Mesendoderm (in vitro differentiated cells): ENCODE measurements around the gene CCM2. TPM values are rescaled to one million over a fixed set of nuclear protein-coding genes. Genes with fewer than 3 reads are reported as not detected.

Experiments used
- DNase-seq: peaks from one replicate; pipeline ENCODE4 v3.0.0; 2013
- H2AK5ac ChIP-seq: 2 replicates; pipeline ENCODE4 v1.6.1; 2013; ENCODE audit warnings: low read length, inconsistent platforms
- H2BK120ac ChIP-seq: 2 replicates; pipeline ENCODE4 v1.6.1; 2013; ENCODE audit warnings: low read depth, mild to moderate bottlenecking, low read length, moderate library complexity, mixed read lengths
- H2BK15ac ChIP-seq: replicated peaks from 2 replicates; pipeline ENCODE4 v1.6.1; 2013; ENCODE audit warnings: low read depth, mild to moderate bottlenecking, moderate library complexity
- H2BK5ac ChIP-seq: 2 replicates; pipeline ENCODE4 v1.6.1; 2013; ENCODE audit warnings: low read length, inconsistent platforms
- H3K18ac ChIP-seq: 2 replicates; pipeline ENCODE4 v1.6.1; 2013; ENCODE audit warnings: mild to moderate bottlenecking, low read length, mixed read lengths
- H3K23ac ChIP-seq: one replicate; pipeline ENCODE4 v1.6.1; 2013; ENCODE audit warnings: low read length
- H3K27ac ChIP-seq: 2 replicates; pipeline ENCODE4 v1.5.1; 2013; ENCODE audit warnings: low read depth, mild to moderate bottlenecking, inconsistent platforms, low read length, moderate library complexity
- H3K27me3 ChIP-seq: 2 replicates; pipeline ENCODE4 v1.6.1; 2013; ENCODE audit warnings: low read length, control low read depth, mild to moderate bottlenecking, inconsistent platforms; ENCODE audit not compliant: insufficient read depth, poor library complexity
- H3K36me3 ChIP-seq: 2 replicates; pipeline ENCODE4 v1.6.1; 2013; ENCODE audit warnings: low read length, inconsistent platforms; ENCODE audit not compliant: control insufficient read depth, insufficient read depth
- H3K4ac ChIP-seq: one replicate; pipeline ENCODE4 v1.6.1; 2013; ENCODE audit warnings: low read depth, mild to moderate bottlenecking, low read length, moderate library complexity
- H3K4me1 ChIP-seq: 2 replicates; pipeline ENCODE4 v1.6.1; 2013; ENCODE audit warnings: low read depth, low read length, inconsistent platforms; ENCODE audit not compliant: control insufficient read depth
- H3K4me2 ChIP-seq: 2 replicates; pipeline ENCODE4 v1.6.1; 2013; ENCODE audit warnings: low read length
- H3K4me3 ChIP-seq: 2 replicates; pipeline ENCODE4 v1.5.1; 2013; ENCODE audit warnings: mild to moderate bottlenecking, low read length
- H3K56ac ChIP-seq: one replicate; pipeline ENCODE4 v1.6.1; 2013; ENCODE audit warnings: low read length
- H3K79me1 ChIP-seq: 2 replicates; pipeline ENCODE4 v1.6.1; 2013; ENCODE audit warnings: low read length, inconsistent platforms
- H3K79me2 ChIP-seq: 2 replicates; pipeline ENCODE4 v1.6.1; 2013; ENCODE audit warnings: mild to moderate bottlenecking, low read length; ENCODE audit not compliant: control insufficient read depth, insufficient read depth
- H3K9ac ChIP-seq: 2 replicates; pipeline ENCODE4 v1.6.1; 2013; ENCODE audit warnings: low read length, inconsistent platforms
- H4K5ac ChIP-seq: one replicate; pipeline ENCODE4 v1.6.1; 2013; ENCODE audit warnings: low read length
- H4K8ac ChIP-seq: one replicate; pipeline ENCODE4 v1.6.1; 2013; ENCODE audit warnings: low read depth, mild to moderate bottlenecking, control low read depth, low read length, moderate library complexity
- WGBS: extraction: QIAGEN DNeasy Blood & Tissue Kit; methylation state at CpG from one replicate; pipeline ENCODE4 v1.1.7; 2013; ENCODE audit warnings: low lambda C conversion rate, missing lambda C conversion rate; ENCODE audit not compliant: insufficient coverage; ENCODE audit errors: extremely low coverage; 5-methylcytosine and 5-hydroxymethylcytosine counted together
- small RNA-seq: library from polyadenylated mRNA; stranded (forward); fragments of <200 nt; extraction: miRNeasy Mini kit (QIAGEN cat#:217004); gene quantifications from one replicate; pipeline ENCODE3, GENCODE V24; 2013; ENCODE audit not compliant: insufficient read depth

The CCM2 gene

GRCh38 chr7:45122975-45123860, 123.2 kb downstream of the CCM2 start:
- Histone ChIP-seq H3K79me1 (no peaks in the 10 kb centered on the region), H3K36me3 (no peaks in the 10 kb centered on the region), H2BK120ac (no peak overlapping the region)

GRCh38 chr7:45123913-45124710, 124.1 kb downstream of the CCM2 start:
- Histone ChIP-seq H3K9ac (no peak overlapping the region), H3K18ac (no peak overlapping the region), H2BK15ac (no peak overlapping the region), H3K4ac (no peak overlapping the region), H3K56ac (peak overlapping the region; percentile 10), H3K4me3 (no peak overlapping the region), H3K36me3 (no peaks in the 10 kb centered on the region), H4K8ac (no peak overlapping the region), H3K4me2 (no peak overlapping the region), H4K5ac (no peak overlapping the region), H3K4me1 (no peaks in the 10 kb centered on the region), H2AK5ac (no peak overlapping the region), H2BK120ac (no peak overlapping the region), H3K79me1 (no peaks in the 10 kb centered on the region), H3K23ac (no peak overlapping the region), H3K27me3 (no peaks in the 10 kb centered on the region), H2BK5ac (no peak overlapping the region), H3K27ac (no peak overlapping the region), H3K79me2 (no peaks in the 10 kb centered on the region)
- WGBS: no CpG with 5 or more reads among the region's 12 CpGs
- DNase-seq: peak; percentile 27

More at GRCh38 chr7:45122975-45123860, 123.2 kb downstream of the CCM2 start:
- no peak overlapping the region for H3K18ac ChIP-seq
- H3K56ac ChIP-seq: peak overlapping the region; percentile 15
- H2BK5ac ChIP-seq: no peak overlapping the region
- no peak overlapping the region for H4K5ac ChIP-seq
- H3K4me1 ChIP-seq: no peaks in the 10 kb centered on the region
- no peak overlapping the region for H2AK5ac ChIP-seq
- no peak overlapping the region for H3K23ac ChIP-seq
- no peaks in the 10 kb centered on the region for H3K79me2 ChIP-seq
- no peak overlapping the region for H3K4ac ChIP-seq
- H3K4me3 ChIP-seq: no peak overlapping the region
- no peak overlapping the region for H3K4me2 ChIP-seq
- H2BK15ac ChIP-seq: no peak overlapping the region
- H4K8ac ChIP-seq: no peak overlapping the region
- DNase-seq: no peak
- H3K9ac ChIP-seq: no peak overlapping the region
- H3K27me3 ChIP-seq: no peaks in the 10 kb centered on the region
- no CpG with 5 or more reads among the region's 16 CpGs for WGBS
- no peak overlapping the region for H3K27ac ChIP-seq

GRCh38 chr7:45125193-45125904, 125.3 kb downstream of the CCM2 start:
- Histone ChIP-seq H4K8ac (no peak overlapping the region), H2BK120ac (no peak overlapping the region), H2AK5ac (no peak overlapping the region), H3K79me1 (no peaks in the 10 kb centered on the region), H3K79me2 (no peaks in the 10 kb centered on the region), H2BK5ac (no peak overlapping the region), H3K27ac (no peak overlapping the region), H3K27me3 (no peaks in the 10 kb centered on the region), H3K9ac (no peak overlapping the region), H3K4me3 (no peak overlapping the region), H4K5ac (no peak overlapping the region), H2BK15ac (no peak overlapping the region), H3K4me1 (no peaks in the 10 kb centered on the region), H3K36me3 (no peaks in the 10 kb centered on the region), H3K56ac (no peak overlapping the region), H3K4me2 (no peak overlapping the region), H3K18ac (no peak overlapping the region), H3K23ac (no peak overlapping the region), H3K4ac (no peak overlapping the region)
- no CpG with 5 or more reads among the region's 11 CpGs for WGBS
- DNase-seq: no peak

Small RNA genes within 50 kb of the gene (small RNA-seq; reads per million reads assigned to genes)
- gene SNORA5A (1.3 reads per million), gene SNORA5B (not detected), gene SNORA5C (5.0 reads per million, percentile 70 among the genes with 10 or more reads in this experiment)
